ENCODE data around the gene DTHD1.

The DTHD1 gene

DNA sequence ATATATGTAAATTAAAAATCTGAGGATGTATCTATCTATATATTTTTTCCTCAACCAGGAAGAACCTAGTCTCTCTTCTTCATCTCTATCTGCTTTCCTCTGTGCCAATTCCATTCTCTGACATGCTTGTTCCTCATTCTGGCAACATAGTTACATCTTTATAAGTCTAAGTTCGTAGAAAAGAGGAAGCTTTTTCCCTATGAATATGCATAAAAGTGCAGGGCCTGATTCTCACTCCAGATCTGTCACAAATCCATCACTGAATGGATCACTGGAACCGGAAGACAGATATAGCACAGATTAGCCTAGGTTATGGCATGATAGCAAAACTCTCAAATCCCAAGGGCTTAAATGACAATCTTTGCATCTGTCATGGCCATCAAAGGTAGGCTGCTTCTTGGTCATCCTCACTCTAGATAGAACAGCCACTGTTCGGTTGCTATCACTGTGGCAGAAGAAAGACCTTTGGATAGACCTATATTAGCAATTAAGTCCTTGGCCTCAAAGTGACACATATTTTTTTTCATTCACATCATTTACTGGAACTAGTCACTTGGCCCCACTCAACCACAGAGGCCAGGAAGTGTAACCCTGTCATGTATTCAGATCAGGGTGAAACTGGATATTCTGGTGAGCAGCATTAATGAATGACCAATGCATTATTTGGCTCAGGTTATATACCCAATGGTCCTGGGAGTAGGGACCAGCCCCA is 22.2 kb downstream of the DTHD1 start:
- Histone ChIP-seq H3K4me3 (ENCODE audit: insufficient read length, low read depth) (no peak overlapping the region), H3K9me3 (ENCODE audit: insufficient read depth, low read length) (no peaks in the 10 kb centered on the region), H3K27me3 (ENCODE audit: insufficient read depth, insufficient read length) (no peaks in the 10 kb centered on the region), H3K4me1 (ENCODE audit: insufficient read depth, insufficient read length) (no peaks in the 10 kb centered on the region), H3K36me3 (ENCODE audit: insufficient read depth, insufficient read length, low read length) (no peaks in the 10 kb centered on the region), H3K9ac (ENCODE audit: insufficient read length, low read depth) (no peak overlapping the region)
- TF ChIP-seq ZNF274 (IDR thresholded peaks at IDR 0.05; ENCODE audit: low read depth, low read length) (no peak), YY1 (IDR thresholded peaks at IDR 0.05; ENCODE audit: insufficient read depth, insufficient read length) (no peak), SUZ12 (IDR thresholded peaks at IDR 0.05; ENCODE audit: extremely low read depth, insufficient read depth, insufficient read length) (no peak)
- no peak for DNase-seq (ENCODE audit: low read depth, low spot score)

DNA sequence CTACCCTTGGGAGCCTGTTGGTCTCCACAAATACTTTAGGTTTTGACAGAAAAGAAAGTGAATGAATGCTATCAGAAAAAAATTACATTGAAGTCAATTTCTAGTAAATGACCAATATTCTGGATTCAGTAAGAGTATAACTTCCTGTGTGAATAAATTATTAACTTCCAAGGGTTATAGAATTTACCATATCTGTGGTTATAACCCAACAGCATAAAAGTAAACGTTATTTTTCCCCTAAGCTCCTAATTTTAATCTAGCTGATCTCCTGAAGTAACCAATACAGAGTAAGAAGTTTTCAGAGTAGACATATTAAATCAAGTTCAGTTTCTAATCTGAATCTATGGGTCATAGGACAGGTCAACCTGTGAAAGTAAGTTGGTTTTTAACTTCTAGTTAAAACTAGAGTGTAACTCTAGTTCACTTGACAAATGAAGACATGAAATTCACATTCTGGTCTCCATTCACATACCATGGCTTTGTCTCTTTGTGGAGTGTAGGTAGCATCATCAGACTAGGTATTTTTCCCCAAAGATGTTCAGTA is 22.8 kb downstream of the DTHD1 start:
- Histone ChIP-seq H3K4me3 (ENCODE audit: insufficient read length, low read depth) (no peak overlapping the region), H3K27me3 (ENCODE audit: insufficient read depth, insufficient read length) (no peaks in the 10 kb centered on the region), H3K36me3 (ENCODE audit: insufficient read depth, insufficient read length, low read length) (no peaks in the 10 kb centered on the region), H3K9me3 (ENCODE audit: insufficient read depth, low read length) (no peaks in the 10 kb centered on the region), H3K9ac (ENCODE audit: insufficient read length, low read depth) (no peak overlapping the region), H3K4me1 (ENCODE audit: insufficient read depth, insufficient read length) (no peaks in the 10 kb centered on the region)
- no peak for DNase-seq (ENCODE audit: low read depth, low spot score)
- TF ChIP-seq ZNF274 (IDR thresholded peaks at IDR 0.05; ENCODE audit: low read depth, low read length): no peak
- TF ChIP-seq YY1 (IDR thresholded peaks at IDR 0.05; ENCODE audit: insufficient read depth, insufficient read length): no peak
- TF ChIP-seq SUZ12 (IDR thresholded peaks at IDR 0.05; ENCODE audit: extremely low read depth, insufficient read depth, insufficient read length): no peak

DNA sequence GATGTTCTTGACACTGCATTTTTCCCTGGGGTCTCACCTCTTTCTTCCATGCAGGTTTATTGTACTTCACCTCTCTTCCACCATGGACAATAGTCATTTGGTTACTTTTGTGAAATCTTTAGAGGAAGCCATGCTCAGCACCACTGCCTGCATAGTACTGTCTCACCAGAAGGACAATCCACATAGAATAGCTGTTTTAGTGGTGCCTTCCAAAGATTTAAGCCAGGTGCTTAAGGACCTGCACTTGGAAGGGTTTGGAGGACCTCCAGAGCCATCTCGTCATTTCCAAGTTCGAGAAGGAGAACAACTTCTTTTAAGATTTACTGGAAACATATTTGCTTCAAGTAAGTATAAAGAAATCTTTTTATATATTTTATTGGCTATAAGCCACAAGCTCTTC is 26.7 kb downstream of the DTHD1 start:
- no peaks in the 10 kb centered on the region for H3K4me1 ChIP-seq (ENCODE audit: insufficient read depth, insufficient read length)
- no peak for TF ChIP-seq SUZ12 (IDR thresholded peaks at IDR 0.05; ENCODE audit: extremely low read depth, insufficient read depth, insufficient read length)
- no peak for TF ChIP-seq ZNF274 (IDR thresholded peaks at IDR 0.05; ENCODE audit: low read depth, low read length)
- no peak for TF ChIP-seq YY1 (IDR thresholded peaks at IDR 0.05; ENCODE audit: insufficient read depth, insufficient read length)

DNA sequence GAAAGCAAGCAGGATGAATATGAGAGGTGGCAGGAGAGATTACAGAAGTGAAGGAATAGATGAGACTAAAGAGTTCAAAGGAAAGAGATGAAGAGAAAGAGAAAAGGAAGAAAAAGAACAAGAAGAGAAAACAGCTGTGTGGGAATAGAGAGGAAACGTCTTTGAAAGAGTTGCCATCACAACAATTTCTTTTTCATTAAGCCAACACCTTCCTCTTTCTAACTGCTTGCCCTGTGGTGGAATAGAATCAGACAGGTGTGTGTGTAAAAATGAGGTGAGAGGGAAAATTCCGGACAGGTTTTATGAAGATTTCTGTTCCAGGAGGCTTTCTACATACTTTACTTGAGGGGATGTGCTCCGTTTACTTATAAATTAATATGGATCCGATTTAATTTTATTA is 28.8 kb downstream of the DTHD1 start:
- no peak for DNase-seq (ENCODE audit: low read depth, low spot score)
- Histone ChIP-seq H3K36me3 (ENCODE audit: insufficient read depth, insufficient read length, low read length) (no peaks in the 10 kb centered on the region), H3K4me3 (ENCODE audit: insufficient read length, low read depth) (no peak overlapping the region), H3K9me3 (ENCODE audit: insufficient read depth, low read length) (no peaks in the 10 kb centered on the region), H3K4me1 (ENCODE audit: insufficient read depth, insufficient read length) (no peaks in the 10 kb centered on the region), H3K9ac (ENCODE audit: insufficient read length, low read depth) (no peak overlapping the region), H3K27me3 (ENCODE audit: insufficient read depth, insufficient read length) (no peaks in the 10 kb centered on the region)
- TF ChIP-seq ZNF274 (IDR thresholded peaks at IDR 0.05; ENCODE audit: low read depth, low read length): no peak
- no peak for TF ChIP-seq SUZ12 (IDR thresholded peaks at IDR 0.05; ENCODE audit: extremely low read depth, insufficient read depth, insufficient read length)
- TF ChIP-seq YY1 (IDR thresholded peaks at IDR 0.05; ENCODE audit: insufficient read depth, insufficient read length): no peak

More for the DNA sequence above, 26.7 kb downstream of the DTHD1 start:
- Histone ChIP-seq H3K9ac (ENCODE audit: insufficient read length, low read depth) (no peak overlapping the region), H3K9me3 (ENCODE audit: insufficient read depth, low read length) (no peaks in the 10 kb centered on the region), H3K36me3 (ENCODE audit: insufficient read depth, insufficient read length, low read length) (no peaks in the 10 kb centered on the region), H3K27me3 (ENCODE audit: insufficient read depth, insufficient read length) (no peaks in the 10 kb centered on the region), H3K4me3 (ENCODE audit: insufficient read length, low read depth) (no peak overlapping the region)
- DNase-seq (ENCODE audit: low read depth, low spot score): no peak

DNA sequence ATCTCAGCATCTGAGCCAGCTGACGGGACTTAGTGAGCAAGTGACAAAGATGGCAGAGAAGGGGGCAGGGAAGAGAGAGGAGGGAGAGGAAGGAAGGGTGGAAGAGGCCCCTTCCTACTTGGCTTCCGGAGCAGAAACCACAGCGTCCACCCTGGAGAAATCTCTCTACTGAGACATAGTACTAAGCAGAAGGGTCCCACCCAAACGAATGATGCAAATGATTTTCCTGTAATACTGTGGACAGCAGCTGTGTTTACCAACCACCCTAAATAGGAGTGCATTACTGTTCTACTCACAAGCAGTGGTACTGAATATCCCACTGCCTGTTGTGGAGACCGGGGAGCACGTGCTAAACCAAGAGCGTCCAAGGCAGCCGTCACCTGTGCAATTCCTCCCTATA is 29.4 kb downstream of the DTHD1 start:
- no peaks in the 10 kb centered on the region for H3K9me3 ChIP-seq (ENCODE audit: insufficient read depth, low read length)
- DNase-seq (ENCODE audit: low read depth, low spot score): no peak
- no peaks in the 10 kb centered on the region for H3K27me3 ChIP-seq (ENCODE audit: insufficient read depth, insufficient read length)
- H3K4me3 ChIP-seq (ENCODE audit: insufficient read length, low read depth): no peak overlapping the region
- no peak overlapping the region for H3K9ac ChIP-seq (ENCODE audit: insufficient read length, low read depth)
- TF ChIP-seq YY1 (IDR thresholded peaks at IDR 0.05; ENCODE audit: insufficient read depth, insufficient read length) (no peak), ZNF274 (IDR thresholded peaks at IDR 0.05; ENCODE audit: low read depth, low read length) (no peak), SUZ12 (IDR thresholded peaks at IDR 0.05; ENCODE audit: extremely low read depth, insufficient read depth, insufficient read length) (no peak)
- no peaks in the 10 kb centered on the region for H3K4me1 ChIP-seq (ENCODE audit: insufficient read depth, insufficient read length)
- no peaks in the 10 kb centered on the region for H3K36me3 ChIP-seq (ENCODE audit: insufficient read depth, insufficient read length, low read length)

DNA sequence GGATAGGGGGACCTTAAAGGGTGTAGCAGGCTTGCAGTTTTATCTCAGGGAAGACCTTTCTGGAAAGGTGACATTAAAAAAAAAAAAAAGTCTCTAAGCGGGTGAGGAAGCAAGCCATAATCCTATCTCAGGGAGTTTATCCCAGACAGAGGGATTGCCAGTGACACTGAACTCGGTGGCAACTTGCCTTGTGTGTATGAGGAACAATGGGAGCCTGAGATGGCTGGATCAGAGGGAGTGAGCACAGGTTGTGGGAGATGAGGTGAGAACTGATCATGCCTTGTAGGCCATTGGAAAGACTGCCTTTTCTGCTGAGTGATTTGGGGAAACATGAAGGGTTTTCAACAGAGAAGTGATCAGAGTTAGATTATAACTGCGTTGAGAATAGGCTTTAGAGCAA is 31.1 kb downstream of the DTHD1 start:
- Histone ChIP-seq H3K36me3 (ENCODE audit: insufficient read depth, insufficient read length, low read length) (no peaks in the 10 kb centered on the region), H3K9ac (ENCODE audit: insufficient read length, low read depth) (no peak overlapping the region), H3K4me1 (ENCODE audit: insufficient read depth, insufficient read length) (no peaks in the 10 kb centered on the region), H3K27me3 (ENCODE audit: insufficient read depth, insufficient read length) (no peaks in the 10 kb centered on the region), H3K4me3 (ENCODE audit: insufficient read length, low read depth) (no peak overlapping the region), H3K9me3 (ENCODE audit: insufficient read depth, low read length) (no peaks in the 10 kb centered on the region)
- DNase-seq (ENCODE audit: low read depth, low spot score): no peak
- TF ChIP-seq YY1 (IDR thresholded peaks at IDR 0.05; ENCODE audit: insufficient read depth, insufficient read length) (no peak), ZNF274 (IDR thresholded peaks at IDR 0.05; ENCODE audit: low read depth, low read length) (no peak), SUZ12 (IDR thresholded peaks at IDR 0.05; ENCODE audit: extremely low read depth, insufficient read depth, insufficient read length) (no peak)

DNA sequence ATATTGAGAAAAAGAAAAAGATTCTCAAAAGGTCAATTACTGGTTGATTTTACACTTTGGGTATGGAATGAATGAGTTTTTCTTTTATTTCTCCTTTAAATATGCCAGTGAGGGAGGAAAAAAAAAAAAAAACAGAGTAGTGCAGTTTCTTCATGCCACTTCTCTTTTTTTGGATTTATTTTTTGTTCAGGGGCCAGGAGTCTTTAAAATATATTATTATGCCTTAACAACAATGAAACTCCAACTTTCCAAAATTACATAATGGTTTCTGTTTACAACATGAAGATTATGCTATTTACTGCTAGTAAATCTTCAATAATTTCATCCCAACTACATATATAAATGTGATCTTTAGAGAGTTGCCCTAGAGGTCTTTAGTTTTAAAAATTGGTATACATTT is 31.9 kb downstream of the DTHD1 start:
- Histone ChIP-seq H3K27me3 (ENCODE audit: insufficient read depth, insufficient read length) (no peaks in the 10 kb centered on the region), H3K9ac (ENCODE audit: insufficient read length, low read depth) (no peak overlapping the region), H3K9me3 (ENCODE audit: insufficient read depth, low read length) (no peaks in the 10 kb centered on the region), H3K4me1 (ENCODE audit: insufficient read depth, insufficient read length) (no peaks in the 10 kb centered on the region), H3K36me3 (ENCODE audit: insufficient read depth, insufficient read length, low read length) (no peaks in the 10 kb centered on the region), H3K4me3 (ENCODE audit: insufficient read length, low read depth) (no peak overlapping the region)
- no peak for DNase-seq (ENCODE audit: low read depth, low spot score)
- TF ChIP-seq YY1 (IDR thresholded peaks at IDR 0.05; ENCODE audit: insufficient read depth, insufficient read length): no peak
- TF ChIP-seq SUZ12 (IDR thresholded peaks at IDR 0.05; ENCODE audit: extremely low read depth, insufficient read depth, insufficient read length): no peak
- no peak for TF ChIP-seq ZNF274 (IDR thresholded peaks at IDR 0.05; ENCODE audit: low read depth, low read length)

Measured in NT2/D1 (cell line).